Dermis microvascular lymphatic vessel endothelial cell (primary cell): ENCODE measurements around the gene TP73. TPM values are rescaled to one million over a fixed set of nuclear protein-coding genes. Genes with fewer than 3 reads are reported as not detected.
"Not testable (repeated sequence)": the region's sequence is repeated elsewhere in the genome, so short reads cannot be mapped to it uniquely, and the experiment has no call there.

Experiments used
- DNase-seq, 2 donors: peaks; one replicate each; pipeline versions ENCODE4 v3.0.0 to v3.0.0-alpha.2; 2010; ENCODE audit warnings: low read depth in 2 of 2
- total RNA-seq: library from RNA; depleted of rRNA; stranded (reverse); fragments of >200 nt; gene quantifications from 2 replicates; pipeline ENCODE4 v1.2.1, GENCODE V29; 2014

TP73 gene
- total RNA-seq, 1 donor from 2014 or later, result not detected

- no peak for DNase-seq
These were observed 33.8 kb upstream of the TP73 start for GRCh38 chr1:3618531-3618880.

GRCh38 chr1:3618881-3619671 lies 33.2 kb upstream of the TP73 start:
- DNase-seq, result peak; percentile 66 to 78

- DNase-seq, result no peak
These were observed 31.6 kb upstream of the TP73 start for GRCh38 chr1:3620708-3621107.

- peak in 1 of 2 donors; percentile 24 for DNase-seq
These were observed 31.1 kb upstream of the TP73 start for GRCh38 chr1:3621151-3621671.

GRCh38 chr1:3622102-3622501 lies 30.2 kb upstream of the TP73 start:
- DNase-seq, result not testable (repeated sequence)

- DNase-seq, result no peak
These were observed 28.7 kb upstream of the TP73 start for GRCh38 chr1:3623441-3624199.

GRCh38 chr1:3624200-3625136 lies 27.8 kb upstream of the TP73 start, which contains the start of gene TPRG1L:
Gene TPRG1L, plus strand, starts transcription at chr1:3625015. Its CDS starts 58 bp downstream, at chr1:3625073.
- peak; percentile 81 to 95 for DNase-seq

GRCh38 chr1:3625151-3625907 lies 27.0 kb upstream of the TP73 start:
- DNase-seq, result peak in 1 of 2 donors; percentile 76

GRCh38 chr1:3626025-3626424 lies 26.3 kb upstream of the TP73 start:
- DNase-seq, result no peak

GRCh38 chr1:3627515-3628253 lies 24.6 kb upstream of the TP73 start:
- DNase-seq, result no peak

- no peak for DNase-seq
These were observed 23.9 kb upstream of the TP73 start for GRCh38 chr1:3628445-3628844.

- no peak for DNase-seq
These were observed 22.7 kb upstream of the TP73 start for GRCh38 chr1:3629561-3630160.

- no peak for DNase-seq
These were observed 22.1 kb upstream of the TP73 start for GRCh38 chr1:3630161-3630611.

GRCh38 chr1:3630914-3631313 lies 21.4 kb upstream of the TP73 start:
- no peak for DNase-seq

- DNase-seq, result no peak
These were observed 20.7 kb upstream of the TP73 start for GRCh38 chr1:3631320-3632260.

- DNase-seq, result no peak
These were observed 20.0 kb upstream of the TP73 start for GRCh38 chr1:3632298-3632697.

- no peak for DNase-seq
These were observed 19.5 kb upstream of the TP73 start for GRCh38 chr1:3632716-3633343.
